Measurements from ENCODE around the gene ADGRG2. TPM values are rescaled to one million over a fixed set of nuclear protein-coding genes. Genes with fewer than 3 reads are reported as not detected.
"Not testable (repeated sequence)": the region's sequence is repeated elsewhere in the genome, so short reads cannot be mapped to it uniquely, and the experiment has no call there.

The ADGRG2 gene
- total RNA-seq, 3 donors from 2014 or later = 0.66 to 1.3 (median 0.96) TPM

GRCh38 chrX:18984381-18985185 is 137.7 kb downstream of the ADGRG2 start:
- intact Hi-C loops (cut with DNase I; ENCODE audit: low total_unique reads) = no loop called here
- DNase-seq (ENCODE audit: low spot score in 2 of 2) = peak; percentile 75
- Histone ChIP-seq H3K36me3 (no peaks in the 10 kb centered on the region), H3K27me3 (peaks cover 0 to 32% of the 10 kb centered on the region in 2 donors), H3K27ac (peak overlapping the region; percentile 93 to 94), H3K4me3 (peak overlapping the region; percentile 63 to 77 (median 67)), H3K4me1 (no peaks in the 10 kb centered on the region), H3K9me3 (no peaks in the 10 kb centered on the region)
- no peak for TF ChIP-seq POLR2A (IDR thresholded peaks at IDR 0.05)
- peak in 2 of 3 donors; percentile 68 to 69 for TF ChIP-seq CTCF (IDR thresholded peaks at IDR 0.05)
- peak in 1 of 3 donors; percentile 9 for TF ChIP-seq POLR2AphosphoS5 (IDR thresholded peaks at IDR 0.05)

GRCh38 chrX:18983666-18984380 is 138.4 kb downstream of the ADGRG2 start, which contains the start of gene PHKA2:
PHKA2 (minus strand) TSS chrX:18984114; CDS start chrX:18983932, 182 bp downstream.
- peak; percentile 20 to 51 for DNase-seq (ENCODE audit: low spot score in 2 of 2)
- TF ChIP-seq POLR2A (IDR thresholded peaks at IDR 0.05) = no peak
- TF ChIP-seq POLR2AphosphoS5 (IDR thresholded peaks at IDR 0.05) = no peak
- no peak for TF ChIP-seq CTCF (IDR thresholded peaks at IDR 0.05)
- peak within 1 kb of the TSS; percentile 93 to 94 for H3K27ac ChIP-seq
- H3K27me3 ChIP-seq = peaks cover 0 to 32% of the 10 kb centered on the region in 2 donors
- no peaks in the 10 kb centered on the region for H3K4me1 ChIP-seq
- no peaks in the 10 kb centered on the region for H3K9me3 ChIP-seq
- H3K4me3 ChIP-seq = peak within 1 kb of the TSS; percentile 63 to 77 (median 67)
- intact Hi-C loops (cut with DNase I; ENCODE audit: low total_unique reads) = no loop called here
- no peaks in the 10 kb centered on the region for H3K36me3 ChIP-seq

- DNase-seq (ENCODE audit: low spot score in 2 of 2) = no peak
- TF ChIP-seq POLR2A (IDR thresholded peaks at IDR 0.05) = no peak
- no peak for TF ChIP-seq CTCF (IDR thresholded peaks at IDR 0.05)
- TF ChIP-seq POLR2AphosphoS5 (IDR thresholded peaks at IDR 0.05) = no peak
- Histone ChIP-seq H3K36me3 (no peaks in the 10 kb centered on the region), H3K4me1 (no peaks in the 10 kb centered on the region), H3K9me3 (no peaks in the 10 kb centered on the region), H3K4me3 (no peak overlapping the region), H3K27me3 (peaks cover 0 to 32% of the 10 kb centered on the region in 2 donors), H3K27ac (no peak overlapping the region)
- intact Hi-C loops (cut with DNase I; ENCODE audit: low total_unique reads) = no loop called here
Measured at GRCh38 chrX:18981124-18981807, 141.0 kb downstream of the ADGRG2 start.

- intact Hi-C loops (cut with DNase I; ENCODE audit: low total_unique reads) = not testable (repeated sequence)
Measured at GRCh38 chrX:18980262-18980661, 142.0 kb downstream of the ADGRG2 start.

GRCh38 chrX:18974993-18975392 is 147.3 kb downstream of the ADGRG2 start:
- intact Hi-C loops (cut with DNase I; ENCODE audit: low total_unique reads) = no loop called here
- no peak for TF ChIP-seq POLR2AphosphoS5 (IDR thresholded peaks at IDR 0.05)
- TF ChIP-seq CTCF (IDR thresholded peaks at IDR 0.05) = no peak
- TF ChIP-seq POLR2A (IDR thresholded peaks at IDR 0.05) = no peak
- Histone ChIP-seq H3K4me1 (no peaks in the 10 kb centered on the region), H3K36me3 (no peaks in the 10 kb centered on the region), H3K4me3 (no peak overlapping the region), H3K27me3 (no peaks in the 10 kb centered on the region), H3K27ac (no peak overlapping the region), H3K9me3 (no peaks in the 10 kb centered on the region)
- no peak for DNase-seq (ENCODE audit: low spot score in 2 of 2)

More at GRCh38 chrX:18980262-18980661, 142.0 kb downstream of the ADGRG2 start:
- not testable (repeated sequence) for H3K9me3 ChIP-seq; H3K4me1 ChIP-seq; H3K4me3 ChIP-seq; H3K36me3 ChIP-seq; H3K27ac ChIP-seq; DNase-seq (ENCODE audit: low spot score in 2 of 2)
- H3K27me3 ChIP-seq = peaks cover 0 to 27% of the 10 kb centered on the region in 2 donors

Data from breast epithelium (tissue), 4 donors.